Endothelial cell (in vitro differentiated cells): ENCODE data around the gene PDE10A. TPM values are rescaled to one million over a fixed set of nuclear protein-coding genes. Genes with fewer than 3 reads are reported as not detected.
A peak's percentile ranks its signal among the peaks of the same experiment; 100 is the strongest.
"Not testable (repeated sequence)": the region's sequence is repeated elsewhere in the genome, so short reads cannot be mapped to it uniquely, and the experiment has no call there.

Experiments
- DNase-seq: peaks from one replicate; pipeline ENCODE4 v3.0.0; 2021; ENCODE audit warnings: low spot score
- H3K27ac Mint-ChIP-seq: one replicate; pipeline ENCODE4 v1.8.0; 2021; ENCODE audit warnings: mixed read lengths, inconsistent platforms; ENCODE audit not compliant: unreplicated experiment
- H3K27me3 Mint-ChIP-seq: one replicate; pipeline ENCODE4 v1.8.0; 2021; ENCODE audit warnings: mild to moderate bottlenecking, moderate library complexity, mixed read lengths, inconsistent platforms; ENCODE audit not compliant: unreplicated experiment
- H3K36me3 Mint-ChIP-seq: one replicate; pipeline ENCODE4 v1.8.0; 2021; ENCODE audit warnings: mild to moderate bottlenecking, low read depth, mixed read lengths, inconsistent platforms; ENCODE audit not compliant: unreplicated experiment
- H3K4me1 Mint-ChIP-seq: one replicate; pipeline ENCODE4 v1.8.0; 2021; ENCODE audit warnings: mild to moderate bottlenecking, mixed read lengths, inconsistent platforms; ENCODE audit not compliant: unreplicated experiment
- H3K4me3 Mint-ChIP-seq: one replicate; pipeline ENCODE4 v1.8.0; 2021; ENCODE audit warnings: mild to moderate bottlenecking, mixed read lengths, inconsistent platforms; ENCODE audit not compliant: unreplicated experiment
- H3K9me3 Mint-ChIP-seq: one replicate; pipeline ENCODE4 v1.8.0; 2021; ENCODE audit warnings: mixed read lengths, inconsistent platforms; ENCODE audit not compliant: unreplicated experiment
- total RNA-seq: library from RNA; stranded (reverse); fragmentation: NEBNext Ultra II Directional; extraction: Animal tissue kit (Norgen Biotek cat#: 25700); gene quantifications from one replicate; pipeline ENCODE4 v1.2.1, GENCODE V29; 2021; ENCODE audit not compliant: unreplicated experiment
- TF ChIP-seq, protein P1 (sequence below): fragments of 200-600 bp; sonication (generic); IDR thresholded peaks from one replicate; pipeline ENCODE4 v1.5.0; 2021; ENCODE audit warnings: antibody characterized with exemption; ENCODE audit not compliant: unreplicated experiment

PDE10A gene
- total RNA-seq, 1 donor from 2014 or later = 11.5 TPM

DNA sequence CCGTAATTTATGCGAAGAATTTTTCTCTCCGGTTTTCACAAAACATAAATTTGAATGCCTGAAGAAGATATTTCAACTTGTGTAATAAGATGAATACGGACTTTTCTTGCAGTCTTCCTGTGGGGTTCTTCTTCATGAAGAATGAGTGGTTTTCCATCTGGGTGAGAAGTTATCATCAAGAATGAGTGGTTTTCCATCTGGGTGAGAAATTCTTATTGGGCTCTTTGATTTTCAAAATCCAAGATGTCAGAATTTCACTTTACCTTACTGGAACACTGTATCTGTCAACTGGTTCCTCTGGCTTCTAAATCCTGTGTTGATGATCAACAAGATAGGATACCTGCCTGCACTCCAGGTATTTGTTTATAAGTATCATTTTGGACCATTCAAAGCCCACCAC lies 193.6 kb downstream of the PDE10A start:
- H3K36me3 Mint-ChIP-seq = peaks cover 6% of the 10 kb centered on the region
- TF ChIP-seq, protein P1, sequence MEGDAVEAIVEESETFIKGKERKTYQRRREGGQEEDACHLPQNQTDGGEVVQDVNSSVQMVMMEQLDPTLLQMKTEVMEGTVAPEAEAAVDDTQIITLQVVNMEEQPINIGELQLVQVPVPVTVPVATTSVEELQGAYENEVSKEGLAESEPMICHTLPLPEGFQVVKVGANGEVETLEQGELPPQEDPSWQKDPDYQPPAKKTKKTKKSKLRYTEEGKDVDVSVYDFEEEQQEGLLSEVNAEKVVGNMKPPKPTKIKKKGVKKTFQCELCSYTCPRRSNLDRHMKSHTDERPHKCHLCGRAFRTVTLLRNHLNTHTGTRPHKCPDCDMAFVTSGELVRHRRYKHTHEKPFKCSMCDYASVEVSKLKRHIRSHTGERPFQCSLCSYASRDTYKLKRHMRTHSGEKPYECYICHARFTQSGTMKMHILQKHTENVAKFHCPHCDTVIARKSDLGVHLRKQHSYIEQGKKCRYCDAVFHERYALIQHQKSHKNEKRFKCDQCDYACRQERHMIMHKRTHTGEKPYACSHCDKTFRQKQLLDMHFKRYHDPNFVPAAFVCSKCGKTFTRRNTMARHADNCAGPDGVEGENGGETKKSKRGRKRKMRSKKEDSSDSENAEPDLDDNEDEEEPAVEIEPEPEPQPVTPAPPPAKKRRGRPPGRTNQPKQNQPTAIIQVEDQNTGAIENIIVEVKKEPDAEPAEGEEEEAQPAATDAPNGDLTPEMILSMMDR = no peak
- no peak for DNase-seq
- no peaks in the 10 kb centered on the region for H3K9me3 Mint-ChIP-seq
- H3K4me1 Mint-ChIP-seq = no peaks in the 10 kb centered on the region
- H3K4me3 Mint-ChIP-seq = no peak overlapping the region
- H3K27ac Mint-ChIP-seq = no peak overlapping the region
- H3K27me3 Mint-ChIP-seq = no peaks in the 10 kb centered on the region

DNA sequence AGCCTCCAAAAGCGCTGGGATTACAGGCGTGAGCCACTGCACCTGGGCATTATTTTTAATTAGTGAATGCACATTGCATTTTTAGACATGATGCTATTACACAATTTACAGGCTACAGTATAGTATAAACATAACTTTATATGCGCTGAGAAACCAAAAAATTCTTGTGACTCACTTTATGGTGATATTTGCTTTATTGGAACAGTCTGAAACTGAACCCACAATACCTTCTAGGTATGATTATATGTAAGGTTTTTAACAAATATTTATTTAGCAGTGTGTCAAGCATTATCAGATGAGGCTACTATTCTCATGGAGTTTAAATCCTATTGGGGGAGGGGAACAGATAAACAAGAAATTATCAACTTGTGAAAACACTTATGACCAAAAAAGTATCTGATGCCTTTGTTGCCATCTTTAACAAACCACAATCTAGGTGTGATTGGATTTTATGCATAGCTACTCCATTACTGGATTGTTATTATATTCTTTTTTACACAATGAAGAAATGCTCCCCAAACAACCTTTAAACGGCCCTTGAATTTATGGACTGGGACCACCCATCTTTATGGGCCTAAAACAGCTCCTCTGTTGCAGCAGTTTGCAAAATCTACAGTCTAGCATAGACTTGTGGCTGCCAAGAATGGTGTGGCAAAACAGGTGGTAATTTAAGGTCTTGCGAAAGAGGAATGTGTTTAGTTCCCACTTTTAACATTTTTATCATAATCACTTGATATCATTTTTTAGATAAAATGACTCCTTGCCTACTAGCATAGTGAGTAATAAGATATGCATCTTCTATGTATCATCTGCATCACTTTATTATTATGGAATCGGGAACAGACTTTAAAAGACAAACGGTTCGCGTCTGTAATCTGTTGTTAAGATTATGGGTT lies 194.5 kb downstream of the PDE10A start:
- Mint-ChIP-seq H3K4me3 (no peak overlapping the region), H3K4me1 (no peaks in the 10 kb centered on the region), H3K27me3 (no peaks in the 10 kb centered on the region), H3K36me3 (peaks cover 6% of the 10 kb centered on the region), H3K9me3 (no peaks in the 10 kb centered on the region), H3K27ac (no peak overlapping the region)
- DNase-seq = no peak
- TF ChIP-seq, protein P1 = no peak

DNA sequence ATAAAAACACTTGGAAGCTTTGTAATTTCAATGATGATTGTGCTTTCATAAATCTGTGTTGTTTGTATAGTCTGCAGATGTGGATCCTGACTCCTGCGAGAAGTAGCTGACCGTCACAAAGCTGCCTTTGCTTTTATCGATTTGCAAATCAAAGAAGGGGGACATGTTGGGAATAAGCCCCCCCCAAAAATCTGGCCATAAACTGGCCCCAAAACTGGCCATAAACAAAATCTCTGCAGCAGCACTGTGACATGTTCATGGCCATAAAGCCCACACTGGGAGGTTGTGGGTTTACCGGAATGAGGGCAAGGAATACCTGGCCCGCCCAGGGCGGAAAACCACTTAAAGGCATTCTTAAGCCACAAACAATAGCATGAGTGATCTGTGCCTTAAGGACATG lies 199.5 kb downstream of the PDE10A start:
- H3K36me3 Mint-ChIP-seq = peaks cover 17% of the 10 kb centered on the region
- not testable (repeated sequence) for H3K27me3 Mint-ChIP-seq, H3K4me3 Mint-ChIP-seq, H3K27ac Mint-ChIP-seq, DNase-seq, H3K9me3 Mint-ChIP-seq
- H3K4me1 Mint-ChIP-seq = peaks cover 16% of the 10 kb centered on the region

DNA sequence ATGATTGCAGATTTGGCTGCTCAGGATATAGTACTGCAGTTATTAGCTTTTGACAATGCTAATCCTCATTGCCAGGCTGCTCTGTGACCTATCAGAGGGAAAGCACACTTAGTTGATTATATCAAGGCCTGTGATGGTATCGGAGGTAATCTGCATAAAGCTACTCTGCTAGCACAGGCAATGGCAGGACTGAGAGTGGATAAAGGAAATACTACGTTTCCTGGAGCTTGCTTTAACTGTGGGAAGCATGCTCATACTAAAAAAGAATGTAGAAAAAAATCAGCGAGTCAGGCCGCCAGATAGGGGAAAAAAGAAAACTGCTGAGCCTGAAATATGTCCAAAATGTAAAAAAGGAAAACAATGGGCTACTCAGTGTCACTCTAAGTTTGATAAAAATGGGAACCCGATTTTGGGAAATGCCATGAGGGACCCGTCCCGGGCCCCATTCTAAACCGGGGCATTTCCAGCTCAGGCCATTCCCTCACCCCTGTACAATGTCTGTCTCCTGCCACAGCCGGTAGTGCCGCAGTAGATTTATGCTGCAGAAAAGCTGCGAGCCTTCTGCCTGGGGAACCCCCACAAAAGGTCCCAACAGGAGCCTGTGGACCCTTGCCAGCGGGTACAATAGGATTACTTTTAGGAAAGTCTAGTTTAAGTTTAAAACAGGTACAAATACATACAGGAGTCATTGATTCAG lies 203.3 kb downstream of the PDE10A start:
- not testable (repeated sequence) for H3K9me3 Mint-ChIP-seq, H3K27me3 Mint-ChIP-seq, H3K4me3 Mint-ChIP-seq
- peak; percentile 8 for DNase-seq
- Mint-ChIP-seq H3K27ac (peak overlapping the region; percentile 94), H3K36me3 (peaks cover 11% of the 10 kb centered on the region), H3K4me1 (peaks cover 27% of the 10 kb centered on the region)

DNA sequence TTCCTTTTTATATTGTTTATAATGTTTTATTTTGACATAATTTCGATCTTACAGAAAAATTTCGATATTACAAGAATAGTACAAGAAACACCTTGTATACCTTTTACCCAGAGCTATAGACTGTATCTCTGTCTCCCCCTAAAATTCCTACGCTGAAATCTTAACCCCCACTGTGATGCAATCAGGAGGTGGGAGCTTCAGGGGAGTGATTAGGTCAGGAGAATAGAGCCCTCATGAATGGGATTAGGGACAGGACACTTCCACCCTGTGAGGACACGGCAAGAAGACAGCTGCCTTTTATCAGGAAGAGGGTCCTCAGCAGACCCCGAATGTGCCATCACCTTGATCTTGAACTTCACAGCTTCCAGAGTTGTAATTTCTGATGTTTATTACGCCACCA lies 204.9 kb downstream of the PDE10A start:
- Mint-ChIP-seq H3K4me1 (peaks cover 28% of the 10 kb centered on the region), H3K27me3 (no peaks in the 10 kb centered on the region), H3K27ac (no peak overlapping the region), H3K4me3 (no peak overlapping the region), H3K36me3 (peaks cover 11% of the 10 kb centered on the region), H3K9me3 (no peaks in the 10 kb centered on the region)
- DNase-seq = no peak
- TF ChIP-seq, protein P1 = no peak

DNA sequence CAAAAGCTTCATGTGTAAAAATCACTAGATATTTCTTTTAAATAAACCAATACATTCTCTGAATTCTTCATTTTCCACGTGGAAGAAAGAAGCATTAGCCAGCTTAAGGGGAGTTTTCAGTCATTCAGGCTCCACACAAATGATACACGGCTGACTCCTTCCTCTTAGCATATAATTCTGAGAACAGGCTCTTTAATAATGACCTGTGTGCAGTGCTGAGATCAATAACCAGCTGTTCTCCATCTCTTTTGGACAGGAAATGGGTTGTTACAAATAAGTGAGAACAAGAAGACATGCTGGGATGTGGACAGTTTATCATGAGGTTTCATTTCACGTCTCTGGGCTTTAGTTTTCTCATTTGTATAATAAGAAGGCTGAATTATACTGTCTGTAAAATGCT lies 206.8 kb downstream of the PDE10A start:
- H3K27me3 Mint-ChIP-seq = peaks cover 1% of the 10 kb centered on the region
- no peak overlapping the region for H3K27ac Mint-ChIP-seq
- no peaks in the 10 kb centered on the region for H3K36me3 Mint-ChIP-seq
- DNase-seq = no peak
- peaks cover 40% of the 10 kb centered on the region for H3K4me1 Mint-ChIP-seq
- no peak overlapping the region for H3K4me3 Mint-ChIP-seq
- TF ChIP-seq, protein P1 = no peak
- H3K9me3 Mint-ChIP-seq = no peaks in the 10 kb centered on the region
